WTC11 (cell line): ENCODE results near the gene TNIK. TPM values are rescaled to one million over a fixed set of nuclear protein-coding genes. Genes with fewer than 3 reads are reported as not detected.

Experiments
- ATAC-seq: fragments of 200-7000 bp; cut with Tn5 transposase; 2 replicates; pipeline ENCODE4 v1.10.0; 2021; ENCODE audit warnings: mild to moderate bottlenecking, moderate library complexity
- CTCF ChIA-PET: fragments of 300-600 bp; sonication (Branson Sonifier 250); formaldehyde crosslinking; loops from one replicate; lab custom pipeline; 2021; ENCODE audit warnings: antibody characterized with exemption; lab: Charles Lee
- POLR2A ChIA-PET: fragments of 350-600 bp; sonication (Branson Sonifier 250); formaldehyde crosslinking; loops from one replicate; lab custom pipeline; 2021; ENCODE audit warnings: antibody characterized with exemption; lab: Charles Lee
- DNase-seq: peaks from one replicate; pipeline ENCODE4 v3.0.0; 2021; ENCODE audit warnings: low spot score
- H3K27ac Mint-ChIP-seq: 2 replicates; pipeline ENCODE4 v1.8.0; 2021; ENCODE audit warnings: mixed read lengths
- H3K27me3 Mint-ChIP-seq: 2 replicates; pipeline ENCODE4 v1.8.0; 2021; ENCODE audit warnings: low read depth, mild to moderate bottlenecking, moderate library complexity, mixed read lengths
- H3K36me3 Mint-ChIP-seq: 2 replicates; pipeline ENCODE4 v1.8.0; 2021; ENCODE audit warnings: mixed read lengths
- H3K4me1 Mint-ChIP-seq: 2 replicates; pipeline ENCODE4 v1.8.0; 2022; ENCODE audit warnings: mixed read lengths
- H3K4me3 Mint-ChIP-seq: 2 replicates; pipeline ENCODE4 v1.8.0; 2021; ENCODE audit warnings: mild to moderate bottlenecking, moderate library complexity, mixed read lengths
- H3K9me3 Mint-ChIP-seq: 2 replicates; pipeline ENCODE4 v1.8.0; 2021; ENCODE audit warnings: mixed read lengths
- CREB1 ChIP-seq: sonication (generic); formaldehyde crosslinking; IDR thresholded peaks from 2 replicates; pipeline ENCODE4 v1.8.0; 2023; ENCODE audit warnings: mild to moderate bottlenecking, missing genetic modification reagents
- ELF4 ChIP-seq: sonication (generic); formaldehyde crosslinking; IDR thresholded peaks from 2 replicates; pipeline ENCODE4 v1.8.1; 2022; ENCODE audit warnings: low read depth, mild to moderate bottlenecking, moderate library complexity, missing genetic modification reagents
- EMX1 ChIP-seq: fragments of 250-450 bp; sonication (Bioruptor Pico); IDR thresholded peaks from 2 replicates; pipeline ENCODE4 v1.8.0; 2021; ENCODE audit warnings: mild to moderate bottlenecking
- FOXK1 ChIP-seq: sonication (generic); formaldehyde crosslinking; IDR thresholded peaks from 2 replicates; pipeline ENCODE4 v1.8.0; 2022; ENCODE audit warnings: mild to moderate bottlenecking, moderate library complexity, missing genetic modification reagents
- JUN ChIP-seq: sonication (generic); formaldehyde crosslinking; IDR thresholded peaks from 2 replicates; pipeline ENCODE4 v1.8.0; 2023; ENCODE audit warnings: mild to moderate bottlenecking, missing genetic modification reagents
- NR2C2 ChIP-seq: sonication (generic); formaldehyde crosslinking; IDR thresholded peaks from 2 replicates; pipeline ENCODE4 v1.8.0; 2022; ENCODE audit warnings: mild to moderate bottlenecking, missing genetic modification reagents
- NR3C1 ChIP-seq: sonication (generic); formaldehyde crosslinking; conservative IDR thresholded peaks from 2 replicates; pipeline ENCODE4 v1.8.1; 2023; ENCODE audit warnings: low read depth, mild to moderate bottlenecking, missing genetic modification reagents
- RELA ChIP-seq: sonication (generic); formaldehyde crosslinking; IDR thresholded peaks from 2 replicates; pipeline ENCODE4 v1.8.1; 2022; ENCODE audit warnings: missing genetic modification reagents, mild to moderate bottlenecking, borderline replicate concordance
- SP1 ChIP-seq: sonication (generic); formaldehyde crosslinking; conservative IDR thresholded peaks from 2 replicates; pipeline ENCODE4 v1.8.1; 2022; ENCODE audit warnings: missing genetic modification reagents
- ZBTB21 ChIP-seq: sonication (generic); formaldehyde crosslinking; IDR thresholded peaks from 2 replicates; pipeline ENCODE4 v1.8.1; 2023; ENCODE audit warnings: mild to moderate bottlenecking, missing genetic modification reagents, borderline replicate concordance
- ZNF232 ChIP-seq: sonication (generic); formaldehyde crosslinking; IDR thresholded peaks from 2 replicates; pipeline ENCODE4 v1.8.0; 2022; ENCODE audit warnings: mild to moderate bottlenecking, missing genetic modification reagents
- ZNF416 ChIP-seq: fragments of 250-450 bp; sonication (Bioruptor Pico); IDR thresholded peaks from 2 replicates; pipeline ENCODE4 v1.9.0; 2021; ENCODE audit warnings: mild to moderate bottlenecking, inconsistent platforms
- total RNA-seq: library from RNA; stranded (reverse); gene quantifications from 3 replicates; pipeline ENCODE4 v1.2.3, GENCODE V29; 2021
- TF ChIP-seq, protein P1 (sequence below): sonication (generic); formaldehyde crosslinking; IDR thresholded peaks from 2 replicates; pipeline ENCODE4 v1.8.0; 2022; ENCODE audit warnings: mild to moderate bottlenecking, missing genetic modification reagents
- TF ChIP-seq, protein P2 (sequence below): sonication (generic); formaldehyde crosslinking; IDR thresholded peaks from 2 replicates; pipeline ENCODE4 v1.8.1; 2023; ENCODE audit warnings: mild to moderate bottlenecking, missing genetic modification reagents, moderate library complexity
- TF ChIP-seq, protein P3 (sequence below): sonication (generic); formaldehyde crosslinking; IDR thresholded peaks from 2 replicates; pipeline ENCODE4 v1.8.1; 2022; ENCODE audit warnings: low read depth, mild to moderate bottlenecking, moderate library complexity, missing genetic modification reagents, borderline replicate concordance
- TF ChIP-seq, protein P4 (sequence below): sonication (generic); formaldehyde crosslinking; IDR thresholded peaks from 2 replicates; pipeline ENCODE4 v1.8.1; 2023; ENCODE audit warnings: mild to moderate bottlenecking, missing genetic modification reagents, borderline replicate concordance
- TF ChIP-seq, protein P5 (sequence below): fragments of 250-450 bp; sonication (Bioruptor Pico); IDR thresholded peaks from 2 replicates; pipeline ENCODE4 v1.9.0; 2021; ENCODE audit warnings: mild to moderate bottlenecking

TNIK gene
- total RNA-seq, 1 experiment from 2014 or later, result 50.3 TPM

DNA sequence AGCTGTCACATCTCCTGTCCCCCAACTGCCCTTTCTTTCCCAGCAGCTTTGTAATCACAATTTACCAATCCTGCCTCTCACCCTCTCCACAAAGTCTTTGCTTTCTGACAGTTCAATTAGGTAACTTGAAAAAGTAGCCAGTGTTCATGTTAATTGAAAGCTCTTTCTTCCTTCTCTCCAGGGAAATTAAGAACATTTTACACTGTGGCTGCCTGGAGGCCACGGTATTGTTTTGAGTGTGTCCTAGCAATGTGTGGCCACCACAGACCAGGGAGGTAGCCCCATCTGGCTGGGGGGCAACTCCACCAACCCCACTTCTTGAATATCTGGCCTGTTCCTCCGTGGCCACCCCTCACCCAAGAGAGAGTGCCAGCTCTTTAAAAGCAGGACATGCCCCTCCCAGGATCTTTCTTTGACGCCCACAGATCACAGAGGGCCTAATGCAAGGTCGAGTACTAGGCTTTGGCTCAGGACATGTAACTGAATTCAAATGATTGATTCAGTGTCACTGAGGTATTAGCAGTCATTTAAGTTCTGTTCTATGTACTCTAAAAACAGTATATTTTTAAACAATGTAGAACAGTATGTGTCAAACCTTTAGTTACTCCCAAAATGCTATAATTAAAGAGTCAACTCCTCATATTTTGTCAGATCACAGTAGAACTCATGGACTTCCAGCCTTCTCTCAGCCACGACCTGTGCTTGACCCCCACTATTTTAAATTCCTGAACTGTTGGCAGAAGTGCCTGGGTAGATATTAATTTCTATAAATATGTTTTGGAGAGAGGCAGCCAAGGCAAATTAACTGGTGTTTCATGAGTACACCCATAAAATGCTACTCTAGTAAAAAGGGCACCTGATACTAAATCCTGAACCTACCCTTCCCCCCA lies 164.5 kb downstream of the TNIK start:
- ATAC-seq (peak; percentile 46), DNase-seq (no peak)
- no peaks in the 10 kb centered on the region for H3K27me3 Mint-ChIP-seq
- CTCF ChIA-PET, result no interaction called here
- peaks cover 3% of the 10 kb centered on the region; the same call in 1 of the 2 replicates for H3K9me3 Mint-ChIP-seq
- peaks cover 31% of the 10 kb centered on the region for H3K4me1 Mint-ChIP-seq
- TF ChIP-seq CREB1 (CRISPR knock-in tag) (no peak), ZBTB21 (CRISPR knock-in tag) (no peak), FOXK1 (CRISPR knock-in tag) (no peak), EMX1 (CRISPR knock-in tag) (no peak), ZNF416 (CRISPR knock-in tag) (no peak), RELA (CRISPR knock-in tag) (no peak), JUN (CRISPR knock-in tag) (no peak), ZNF232 (CRISPR knock-in tag) (no peak), NR3C1 (CRISPR knock-in tag) (no peak), SP1 (CRISPR knock-in tag) (no peak), ELF4 (CRISPR knock-in tag) (no peak), NR2C2 (CRISPR knock-in tag) (no peak)
- TF ChIP-seq, protein P1, sequence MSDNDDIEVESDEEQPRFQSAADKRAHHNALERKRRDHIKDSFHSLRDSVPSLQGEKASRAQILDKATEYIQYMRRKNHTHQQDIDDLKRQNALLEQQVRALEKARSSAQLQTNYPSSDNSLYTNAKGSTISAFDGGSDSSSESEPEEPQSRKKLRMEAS (CRISPR knock-in tag), result no peak
- TF ChIP-seq, protein P2, sequence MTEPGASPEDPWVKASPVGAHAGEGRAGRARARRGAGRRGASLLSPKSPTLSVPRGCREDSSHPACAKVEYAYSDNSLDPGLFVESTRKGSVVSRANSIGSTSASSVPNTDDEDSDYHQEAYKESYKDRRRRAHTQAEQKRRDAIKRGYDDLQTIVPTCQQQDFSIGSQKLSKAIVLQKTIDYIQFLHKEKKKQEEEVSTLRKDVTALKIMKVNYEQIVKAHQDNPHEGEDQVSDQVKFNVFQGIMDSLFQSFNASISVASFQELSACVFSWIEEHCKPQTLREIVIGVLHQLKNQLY (CRISPR knock-in tag), result no peak
- TF ChIP-seq, protein P3, sequence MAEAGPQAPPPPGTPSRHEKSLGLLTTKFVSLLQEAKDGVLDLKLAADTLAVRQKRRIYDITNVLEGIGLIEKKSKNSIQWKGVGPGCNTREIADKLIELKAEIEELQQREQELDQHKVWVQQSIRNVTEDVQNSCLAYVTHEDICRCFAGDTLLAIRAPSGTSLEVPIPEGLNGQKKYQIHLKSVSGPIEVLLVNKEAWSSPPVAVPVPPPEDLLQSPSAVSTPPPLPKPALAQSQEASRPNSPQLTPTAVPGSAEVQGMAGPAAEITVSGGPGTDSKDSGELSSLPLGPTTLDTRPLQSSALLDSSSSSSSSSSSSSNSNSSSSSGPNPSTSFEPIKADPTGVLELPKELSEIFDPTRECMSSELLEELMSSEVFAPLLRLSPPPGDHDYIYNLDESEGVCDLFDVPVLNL, result no peak
- TF ChIP-seq, protein P4, sequence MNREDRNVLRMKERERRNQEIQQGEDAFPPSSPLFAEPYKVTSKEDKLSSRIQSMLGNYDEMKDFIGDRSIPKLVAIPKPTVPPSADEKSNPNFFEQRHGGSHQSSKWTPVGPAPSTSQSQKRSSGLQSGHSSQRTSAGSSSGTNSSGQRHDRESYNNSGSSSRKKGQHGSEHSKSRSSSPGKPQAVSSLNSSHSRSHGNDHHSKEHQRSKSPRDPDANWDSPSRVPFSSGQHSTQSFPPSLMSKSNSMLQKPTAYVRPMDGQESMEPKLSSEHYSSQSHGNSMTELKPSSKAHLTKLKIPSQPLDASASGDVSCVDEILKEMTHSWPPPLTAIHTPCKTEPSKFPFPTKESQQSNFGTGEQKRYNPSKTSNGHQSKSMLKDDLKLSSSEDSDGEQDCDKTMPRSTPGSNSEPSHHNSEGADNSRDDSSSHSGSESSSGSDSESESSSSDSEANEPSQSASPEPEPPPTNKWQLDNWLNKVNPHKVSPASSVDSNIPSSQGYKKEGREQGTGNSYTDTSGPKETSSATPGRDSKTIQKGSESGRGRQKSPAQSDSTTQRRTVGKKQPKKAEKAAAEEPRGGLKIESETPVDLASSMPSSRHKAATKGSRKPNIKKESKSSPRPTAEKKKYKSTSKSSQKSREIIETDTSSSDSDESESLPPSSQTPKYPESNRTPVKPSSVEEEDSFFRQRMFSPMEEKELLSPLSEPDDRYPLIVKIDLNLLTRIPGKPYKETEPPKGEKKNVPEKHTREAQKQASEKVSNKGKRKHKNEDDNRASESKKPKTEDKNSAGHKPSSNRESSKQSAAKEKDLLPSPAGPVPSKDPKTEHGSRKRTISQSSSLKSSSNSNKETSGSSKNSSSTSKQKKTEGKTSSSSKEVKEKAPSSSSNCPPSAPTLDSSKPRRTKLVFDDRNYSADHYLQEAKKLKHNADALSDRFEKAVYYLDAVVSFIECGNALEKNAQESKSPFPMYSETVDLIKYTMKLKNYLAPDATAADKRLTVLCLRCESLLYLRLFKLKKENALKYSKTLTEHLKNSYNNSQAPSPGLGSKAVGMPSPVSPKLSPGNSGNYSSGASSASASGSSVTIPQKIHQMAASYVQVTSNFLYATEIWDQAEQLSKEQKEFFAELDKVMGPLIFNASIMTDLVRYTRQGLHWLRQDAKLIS (CRISPR knock-in tag), result no peak
- TF ChIP-seq, protein P5, sequence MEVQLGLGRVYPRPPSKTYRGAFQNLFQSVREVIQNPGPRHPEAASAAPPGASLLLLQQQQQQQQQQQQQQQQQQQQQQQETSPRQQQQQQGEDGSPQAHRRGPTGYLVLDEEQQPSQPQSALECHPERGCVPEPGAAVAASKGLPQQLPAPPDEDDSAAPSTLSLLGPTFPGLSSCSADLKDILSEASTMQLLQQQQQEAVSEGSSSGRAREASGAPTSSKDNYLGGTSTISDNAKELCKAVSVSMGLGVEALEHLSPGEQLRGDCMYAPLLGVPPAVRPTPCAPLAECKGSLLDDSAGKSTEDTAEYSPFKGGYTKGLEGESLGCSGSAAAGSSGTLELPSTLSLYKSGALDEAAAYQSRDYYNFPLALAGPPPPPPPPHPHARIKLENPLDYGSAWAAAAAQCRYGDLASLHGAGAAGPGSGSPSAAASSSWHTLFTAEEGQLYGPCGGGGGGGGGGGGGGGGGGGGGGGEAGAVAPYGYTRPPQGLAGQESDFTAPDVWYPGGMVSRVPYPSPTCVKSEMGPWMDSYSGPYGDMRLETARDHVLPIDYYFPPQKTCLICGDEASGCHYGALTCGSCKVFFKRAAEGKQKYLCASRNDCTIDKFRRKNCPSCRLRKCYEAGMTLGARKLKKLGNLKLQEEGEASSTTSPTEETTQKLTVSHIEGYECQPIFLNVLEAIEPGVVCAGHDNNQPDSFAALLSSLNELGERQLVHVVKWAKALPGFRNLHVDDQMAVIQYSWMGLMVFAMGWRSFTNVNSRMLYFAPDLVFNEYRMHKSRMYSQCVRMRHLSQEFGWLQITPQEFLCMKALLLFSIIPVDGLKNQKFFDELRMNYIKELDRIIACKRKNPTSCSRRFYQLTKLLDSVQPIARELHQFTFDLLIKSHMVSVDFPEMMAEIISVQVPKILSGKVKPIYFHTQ, result no peak
- H3K36me3 Mint-ChIP-seq, result peaks cover 8% of the 10 kb centered on the region
- POLR2A ChIA-PET, result no interaction called here
- H3K27ac Mint-ChIP-seq, result peak overlapping the region; percentile 73
- H3K4me3 Mint-ChIP-seq, result no peak overlapping the region
